Neural progenitor cell (in vitro differentiated cells): ENCODE measurements around the gene SUPT4H1.

Source experiments
- CTCF ChIP-seq: fragments of 200-600 bp; sonication (generic); IDR thresholded peaks from 2 replicates; pipeline ENCODE4 v1.5.1; 2017; ENCODE audit warnings: antibody characterized with exemption, mild to moderate bottlenecking
- EZH2 ChIP-seq: fragments of 200-600 bp; sonication (generic); IDR thresholded peaks from 2 replicates; pipeline ENCODE4 v1.6.1; 2017; ENCODE audit warnings: antibody characterized with exemption, mild to moderate bottlenecking, moderate library complexity

DNA sequence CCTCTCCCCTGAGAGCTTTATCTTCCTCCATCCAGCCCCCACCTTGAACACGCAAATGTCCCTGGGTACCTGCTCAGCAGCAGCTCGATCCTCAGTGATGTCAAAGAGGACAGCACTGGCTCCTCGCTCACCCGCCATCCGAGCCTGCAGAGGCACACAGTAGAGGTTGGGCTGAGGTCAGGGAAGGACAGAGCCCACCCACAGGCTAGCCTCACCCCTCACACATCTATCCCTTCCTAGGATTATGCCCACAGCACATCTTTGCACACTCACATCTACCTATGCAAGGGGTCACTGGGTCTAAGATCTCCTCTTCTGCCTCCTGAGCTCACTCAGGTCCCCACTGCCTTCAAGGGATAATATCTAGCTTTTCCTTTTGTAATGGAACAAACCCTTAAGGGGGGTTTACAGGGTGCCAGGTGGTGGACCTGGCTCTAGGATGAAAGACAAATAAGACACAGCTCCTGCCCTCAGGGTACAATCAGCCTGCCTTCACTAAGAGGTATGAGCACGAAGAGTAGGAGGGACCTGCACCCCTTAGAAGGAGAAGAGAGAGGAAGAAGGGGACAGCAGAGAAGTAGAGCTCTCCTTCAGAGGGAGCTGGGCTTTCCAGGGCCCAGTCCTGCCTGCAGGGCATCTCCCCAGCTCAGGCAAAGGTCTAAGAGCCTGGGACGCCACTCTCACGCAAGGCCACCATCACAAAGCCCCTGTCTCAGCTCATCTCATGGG is 11.6 kb upstream of the SUPT4H1 start:
- no peak for TF ChIP-seq CTCF
- no peak for TF ChIP-seq EZH2
